Activated CD4-positive, alpha-beta T cell treated with anti-CD3 and anti-CD28 coated beads for 48 hours (primary cell): ENCODE data around the gene CEL.
"Not testable (repeated sequence)": the region's sequence is repeated elsewhere in the genome, so short reads cannot be mapped to it uniquely, and the experiment has no call there.

Experiments
- DNase-seq: peaks from one replicate; pipeline ENCODE4 v3.0.0-alpha.2; 2020

The CEL gene

DNA sequence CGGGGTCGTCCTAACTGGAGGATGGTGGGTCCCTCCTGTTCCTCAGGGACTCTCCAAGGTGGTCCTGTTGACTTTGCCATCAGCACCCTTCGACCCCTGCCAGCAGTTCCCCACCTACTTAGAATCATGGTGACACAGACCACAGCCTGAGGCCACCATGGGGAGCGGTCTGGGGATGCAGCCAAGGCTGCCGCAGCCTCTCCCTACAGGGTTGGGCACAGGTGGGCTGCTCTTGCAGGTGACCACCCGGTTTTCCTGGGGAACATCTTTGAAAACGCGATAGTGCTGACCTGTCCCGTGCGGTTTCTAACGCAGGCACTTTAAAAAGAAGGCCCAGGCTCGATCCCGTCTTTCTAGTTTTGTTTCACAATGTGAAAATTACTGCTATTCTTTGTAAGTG lies 12.7 kb upstream of the CEL start:
- no peak for DNase-seq

DNA sequence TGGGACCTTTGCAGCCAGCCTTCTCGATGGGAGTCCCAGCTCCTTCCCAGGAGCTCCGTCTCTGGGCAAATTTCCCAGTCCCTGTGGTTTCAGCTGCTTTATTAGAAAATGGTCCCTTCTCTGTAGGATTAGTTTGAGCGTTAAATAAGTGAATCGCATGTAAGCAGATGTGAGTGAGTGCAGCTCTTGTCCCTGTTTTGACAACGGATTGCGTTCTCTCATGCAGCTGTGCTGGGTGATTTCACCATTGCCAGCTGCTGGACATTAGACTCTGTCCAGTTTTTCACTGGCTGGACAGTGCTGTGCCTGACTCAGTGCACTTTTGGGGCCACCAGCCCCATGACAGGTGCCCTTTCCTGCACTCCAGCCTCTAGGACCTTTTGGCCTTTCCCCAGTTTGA lies 11.6 kb upstream of the CEL start:
- no peak for DNase-seq

DNA sequence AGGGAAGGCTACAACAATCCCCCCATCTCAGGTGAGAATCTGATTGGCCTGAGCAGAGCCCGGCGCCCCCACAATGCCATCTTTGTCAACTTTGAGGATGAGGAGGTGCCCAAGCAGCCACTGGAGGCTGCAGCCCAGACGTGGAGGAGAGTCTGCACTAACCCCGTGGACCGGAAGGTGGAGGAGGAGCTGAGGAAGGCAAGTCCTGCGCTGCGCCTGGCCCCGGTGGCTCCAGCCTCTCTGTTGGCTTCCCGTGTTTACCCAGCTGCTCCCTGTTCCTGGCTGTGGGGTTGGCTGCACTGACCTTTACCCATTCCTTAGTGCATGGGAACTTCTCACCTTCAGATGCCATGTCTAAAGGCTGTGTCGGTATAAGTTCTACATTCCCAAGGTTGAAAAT lies 11.0 kb upstream of the CEL start:
- no peak for DNase-seq

DNA sequence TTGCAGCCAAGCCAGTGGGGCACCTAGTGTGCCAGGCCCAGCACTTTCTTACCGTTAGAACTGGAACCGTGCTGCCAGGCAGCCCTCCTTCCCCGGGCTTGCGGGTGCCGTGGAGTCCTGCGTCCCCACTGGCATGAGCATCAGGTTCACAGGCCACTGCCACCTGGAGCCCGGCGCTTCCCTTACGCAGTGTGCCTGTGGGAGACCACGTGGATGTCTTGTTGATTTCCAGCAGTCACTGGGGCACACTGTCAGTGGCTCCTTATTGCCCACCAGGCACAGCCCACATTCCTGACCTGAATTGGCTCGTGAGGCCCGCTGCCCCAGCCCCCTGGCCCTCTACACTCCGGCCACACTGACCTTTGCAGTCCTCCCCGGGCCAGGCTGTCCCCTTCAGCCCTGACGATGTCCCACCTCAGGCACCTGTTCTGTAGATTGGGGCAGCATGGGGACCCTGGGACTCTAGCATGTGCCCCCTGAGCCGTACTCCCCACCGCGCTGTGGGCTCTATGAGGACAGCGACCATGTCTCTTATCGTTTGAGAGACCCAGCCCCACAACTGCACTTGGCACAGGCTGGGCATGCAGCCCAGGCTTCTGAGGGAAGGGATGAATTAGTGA lies 10.4 kb upstream of the CEL start:
- DNase-seq: no peak

DNA sequence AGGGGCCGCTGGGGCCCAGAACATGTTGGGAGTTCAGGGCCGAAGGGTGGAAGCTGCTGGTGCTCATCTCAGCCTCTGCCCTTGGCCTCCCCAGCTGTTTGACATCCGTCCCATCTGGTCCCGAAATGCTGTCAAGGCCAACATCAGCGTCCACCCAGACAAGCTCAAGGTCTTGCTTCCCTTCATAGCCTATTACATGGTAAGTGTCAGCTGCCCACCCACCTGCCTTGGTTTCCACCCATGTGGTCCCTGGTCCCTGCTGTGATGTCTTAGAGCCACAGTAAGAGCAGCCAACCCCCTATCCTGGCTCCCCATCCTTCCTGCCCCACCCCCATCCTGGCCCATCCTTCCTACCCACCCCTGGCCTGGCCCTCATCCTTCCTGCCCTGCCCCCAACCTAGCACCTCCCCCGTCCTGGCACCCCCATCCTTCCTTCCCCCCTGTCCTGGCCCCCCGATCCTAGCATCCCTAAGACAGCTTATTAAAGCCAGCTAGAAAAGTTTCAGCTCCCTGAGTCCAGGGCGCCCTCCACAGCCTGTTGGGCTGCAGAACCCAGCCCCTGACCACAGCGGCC lies 9.7 kb upstream of the CEL start:
- no peak for DNase-seq

DNA sequence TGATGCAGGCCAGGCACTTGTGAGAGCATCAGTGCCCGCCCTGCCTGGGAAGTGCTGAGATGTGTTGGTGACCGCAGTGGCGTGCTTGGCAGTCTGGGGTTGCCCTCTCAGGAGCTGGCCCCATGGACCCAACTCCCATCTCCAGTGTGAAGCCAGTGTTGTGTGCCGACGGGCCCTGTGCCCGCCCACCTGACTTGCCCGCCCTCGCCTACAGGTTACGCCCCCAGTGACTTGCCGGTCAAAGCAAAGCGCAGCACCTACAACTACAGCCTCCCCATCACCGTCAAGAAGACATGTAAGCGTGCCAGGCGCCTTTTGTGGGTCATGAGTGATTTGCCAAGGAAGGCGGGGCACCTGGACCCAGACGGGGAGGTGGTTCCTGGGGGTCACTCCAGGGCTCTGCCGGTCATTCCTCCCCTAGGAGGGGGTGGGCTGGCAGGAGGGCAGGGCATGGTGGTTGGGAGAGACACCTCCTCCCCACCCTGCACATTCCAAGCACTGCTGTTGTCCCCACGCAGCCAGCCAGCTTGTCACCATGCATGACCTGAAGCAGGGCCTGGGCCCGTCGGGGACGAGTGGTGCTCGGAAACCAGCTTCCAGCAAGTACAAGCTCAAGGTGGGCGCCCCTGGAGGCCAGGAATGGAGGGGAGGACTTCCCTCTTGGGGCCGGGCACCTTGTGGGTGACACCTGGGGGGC lies 7.4 kb upstream of the CEL start:
- DNase-seq: no peak

DNA sequence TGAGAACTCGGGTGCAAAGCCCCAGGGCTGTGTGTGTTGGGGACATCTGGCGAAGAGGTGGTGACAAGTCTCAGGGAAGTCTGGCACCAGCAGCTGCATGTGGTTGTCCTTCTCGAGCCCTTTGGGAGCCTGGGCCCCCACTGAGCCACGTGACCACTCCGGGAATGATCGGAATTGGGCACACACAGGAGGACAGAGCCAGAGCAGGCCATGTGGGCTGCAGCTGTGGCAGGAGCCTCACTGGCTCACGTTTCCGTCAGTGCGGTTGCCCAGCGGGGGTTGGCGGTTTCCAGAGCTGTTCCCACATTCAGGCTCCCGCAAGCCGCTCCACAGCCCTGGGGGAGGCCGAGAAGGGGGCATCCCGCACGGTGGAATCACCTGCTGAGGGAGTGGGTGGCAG lies 6.8 kb upstream of the CEL start:
- no peak for DNase-seq

DNA sequence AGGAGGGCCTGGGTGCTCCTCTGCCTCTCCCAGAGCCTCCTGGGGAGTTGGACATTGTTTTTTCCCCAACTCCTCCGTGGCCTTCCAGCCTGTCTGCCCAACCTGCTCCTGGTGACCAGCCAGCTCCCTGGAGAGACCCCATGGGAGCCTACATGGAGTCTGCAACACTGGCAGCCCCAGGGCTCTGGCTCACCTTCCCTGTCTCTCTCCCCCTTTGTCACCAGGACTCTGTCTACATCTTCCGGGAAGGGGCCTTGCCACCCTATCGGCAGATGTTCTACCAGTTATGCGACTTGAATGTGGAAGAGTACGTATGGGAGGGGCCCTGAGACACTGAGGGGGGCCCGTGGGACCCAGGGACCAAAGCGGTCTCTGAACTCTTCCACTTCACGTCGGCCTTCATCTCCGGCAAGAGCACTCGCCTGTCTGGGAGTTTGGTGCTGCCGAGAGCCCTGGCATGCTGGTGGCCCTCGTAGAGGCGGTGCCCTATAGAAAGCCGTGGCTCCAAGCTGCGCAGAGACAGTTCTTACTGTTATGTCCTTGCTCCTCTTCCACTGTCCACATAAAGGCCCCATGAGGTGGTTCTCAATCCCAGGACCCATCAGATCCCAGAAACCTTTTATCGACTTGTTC lies 5.9 kb upstream of the CEL start:
- no peak for DNase-seq

DNA sequence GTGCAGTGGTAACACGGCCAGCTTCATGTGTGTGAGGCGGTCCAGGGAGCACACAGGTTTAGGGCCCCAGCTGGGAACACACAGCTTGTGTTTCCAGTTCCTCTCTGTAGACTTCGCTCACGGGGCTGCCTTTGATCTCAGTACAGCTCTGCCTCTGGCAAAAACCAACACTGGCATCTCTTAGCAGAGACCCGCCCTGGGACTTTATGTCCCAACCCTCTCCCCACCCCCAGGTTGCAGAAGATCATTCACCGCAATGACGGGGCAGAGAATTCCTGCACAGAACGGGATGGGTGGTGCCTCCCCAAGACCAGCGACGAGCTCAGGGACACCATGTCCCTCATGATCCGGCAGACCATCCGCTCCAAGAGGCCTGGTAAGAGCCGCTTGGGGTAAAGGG lies 5.2 kb upstream of the CEL start:
- no peak for DNase-seq

DNA sequence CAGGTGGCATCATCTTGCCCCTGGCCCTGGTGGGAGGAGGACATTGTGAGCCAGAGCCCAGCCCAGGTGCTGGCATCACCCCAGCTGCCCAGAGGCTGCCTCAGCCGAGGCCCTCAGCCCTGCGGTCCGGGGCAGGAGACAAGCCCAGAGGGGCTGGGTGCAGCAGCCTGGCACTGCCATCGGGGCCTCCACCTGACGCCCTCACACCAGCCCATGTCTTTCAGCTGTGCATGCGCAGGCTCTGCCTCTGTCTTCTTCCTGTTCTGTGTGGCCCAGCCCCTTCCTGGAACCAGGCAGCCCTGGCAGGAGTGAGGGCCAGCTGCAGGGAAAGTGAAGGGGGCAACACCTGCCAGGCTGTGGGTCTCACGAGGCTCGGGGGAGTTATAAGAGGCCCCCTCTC lies 4.8 kb upstream of the CEL start:
- DNase-seq: no peak

DNA sequence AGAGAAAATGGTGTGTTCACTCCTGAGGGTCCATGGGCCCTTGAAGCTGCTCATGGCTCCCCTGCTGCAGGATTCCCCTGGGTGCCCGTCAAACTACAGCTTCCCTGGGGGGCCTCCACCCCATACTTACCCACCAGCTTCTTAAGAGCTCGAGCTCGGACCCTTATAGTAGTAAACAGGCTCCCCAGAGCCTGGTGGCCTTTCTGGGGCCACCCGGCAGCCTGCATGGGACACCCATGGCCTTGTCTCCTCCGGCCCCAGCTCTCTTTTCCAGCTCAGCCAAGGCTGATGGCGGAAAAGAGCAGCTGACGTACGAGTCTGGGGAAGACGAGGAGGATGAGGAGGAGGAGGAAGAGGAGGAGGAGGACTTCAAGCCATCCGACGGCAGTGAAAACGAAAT lies 4.2 kb upstream of the CEL start:
- no peak for DNase-seq

DNA sequence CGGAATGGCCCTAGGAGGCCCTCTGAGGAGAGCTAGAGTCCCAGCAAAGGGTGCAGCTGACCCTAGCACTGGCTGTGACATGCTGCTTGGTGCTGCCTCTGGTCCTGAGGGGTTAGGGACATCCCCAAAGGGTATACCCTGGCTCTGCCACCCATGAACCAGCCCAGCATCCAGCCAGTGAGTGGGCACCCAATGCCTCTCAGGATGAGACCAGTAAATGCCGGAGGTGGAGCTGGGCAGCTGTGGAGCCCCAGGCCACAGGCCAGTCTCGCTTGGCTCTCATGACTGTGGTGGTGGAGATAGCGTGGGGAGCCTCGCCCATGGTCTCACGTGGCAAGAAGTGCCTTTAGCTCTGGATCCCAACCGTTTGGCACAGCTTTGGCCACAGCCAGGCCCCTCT lies 3.7 kb upstream of the CEL start:
- no peak for DNase-seq

DNA sequence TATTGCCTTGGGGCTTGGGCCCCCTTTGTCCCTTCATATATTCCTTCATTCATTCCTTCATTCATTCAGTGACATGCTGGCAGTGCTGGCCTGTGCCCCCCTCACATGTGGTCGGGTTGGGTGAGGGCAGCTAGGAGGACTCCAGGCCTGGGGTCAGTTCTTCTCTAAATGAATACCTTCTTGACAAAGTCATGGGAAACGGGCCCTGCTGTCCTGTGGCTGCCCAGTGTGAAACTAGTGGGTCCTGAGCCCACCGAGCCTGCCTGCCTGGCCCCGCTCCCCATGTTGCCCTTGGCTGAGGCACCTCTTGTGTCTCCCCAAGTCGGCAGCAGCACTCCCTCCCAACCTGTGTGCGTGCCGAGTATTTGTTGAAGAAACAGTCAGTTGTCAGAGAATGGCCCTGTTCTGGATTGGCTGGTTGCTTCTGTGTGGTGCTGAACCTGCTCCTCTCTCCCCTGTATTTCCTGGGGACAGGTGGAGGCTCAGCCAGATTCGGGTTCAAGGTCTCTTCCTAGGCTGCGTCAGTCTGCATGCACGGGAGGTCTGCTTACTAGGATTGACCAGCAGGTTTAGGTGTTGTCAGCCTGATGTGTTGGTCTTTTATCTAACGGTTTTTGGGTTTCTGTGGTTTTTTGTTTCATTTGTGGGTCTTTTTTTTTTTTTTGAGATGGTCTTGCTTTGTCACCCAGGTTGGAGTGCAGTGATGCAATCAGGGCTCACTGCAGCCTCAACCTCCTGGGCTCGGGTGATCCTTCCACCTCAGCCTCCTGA lies 3.0 kb upstream of the CEL start:
- peak; percentile 23 for DNase-seq

DNA sequence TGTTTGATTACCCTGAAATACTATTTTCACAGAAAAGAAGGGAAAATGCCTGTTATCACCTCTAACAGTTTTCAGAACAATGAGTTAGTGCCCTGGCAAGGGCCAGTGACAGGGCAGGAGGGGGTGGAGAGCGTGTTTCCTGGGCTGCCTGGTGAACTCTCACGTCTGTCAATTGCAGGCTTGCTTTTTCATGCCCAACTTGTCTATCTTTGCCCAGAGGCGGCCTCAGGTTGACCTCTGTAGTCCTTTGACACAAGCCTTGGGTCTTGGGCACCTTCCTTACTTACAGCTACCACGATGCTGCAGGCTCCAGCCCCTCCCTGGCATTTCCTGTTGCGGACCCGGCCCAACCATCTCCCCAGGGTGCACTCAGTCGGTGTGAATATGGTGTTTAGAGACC lies 2.2 kb upstream of the CEL start:
- DNase-seq: no peak

DNA sequence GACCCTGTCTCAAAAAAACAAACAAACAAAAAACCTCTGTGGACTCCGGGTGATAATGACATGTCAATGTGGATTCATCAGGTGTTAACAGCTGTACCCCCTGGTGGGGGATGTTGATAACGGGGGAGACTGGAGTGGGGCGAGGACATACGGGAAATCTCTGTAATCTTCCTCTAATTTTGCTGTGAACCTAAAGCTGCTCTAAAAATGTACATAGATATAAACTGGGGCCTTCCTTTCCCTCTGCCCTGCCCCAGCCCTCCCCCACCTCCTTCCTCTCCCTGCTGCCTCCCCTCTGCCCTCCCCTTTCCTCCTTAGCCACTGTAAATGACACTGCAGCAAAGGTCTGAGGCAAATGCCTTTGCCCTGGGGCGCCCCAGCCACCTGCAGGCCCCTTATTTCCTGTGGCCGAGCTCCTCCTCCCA lies 1.4 kb upstream of the CEL start:
- DNase-seq: no peak

DNA sequence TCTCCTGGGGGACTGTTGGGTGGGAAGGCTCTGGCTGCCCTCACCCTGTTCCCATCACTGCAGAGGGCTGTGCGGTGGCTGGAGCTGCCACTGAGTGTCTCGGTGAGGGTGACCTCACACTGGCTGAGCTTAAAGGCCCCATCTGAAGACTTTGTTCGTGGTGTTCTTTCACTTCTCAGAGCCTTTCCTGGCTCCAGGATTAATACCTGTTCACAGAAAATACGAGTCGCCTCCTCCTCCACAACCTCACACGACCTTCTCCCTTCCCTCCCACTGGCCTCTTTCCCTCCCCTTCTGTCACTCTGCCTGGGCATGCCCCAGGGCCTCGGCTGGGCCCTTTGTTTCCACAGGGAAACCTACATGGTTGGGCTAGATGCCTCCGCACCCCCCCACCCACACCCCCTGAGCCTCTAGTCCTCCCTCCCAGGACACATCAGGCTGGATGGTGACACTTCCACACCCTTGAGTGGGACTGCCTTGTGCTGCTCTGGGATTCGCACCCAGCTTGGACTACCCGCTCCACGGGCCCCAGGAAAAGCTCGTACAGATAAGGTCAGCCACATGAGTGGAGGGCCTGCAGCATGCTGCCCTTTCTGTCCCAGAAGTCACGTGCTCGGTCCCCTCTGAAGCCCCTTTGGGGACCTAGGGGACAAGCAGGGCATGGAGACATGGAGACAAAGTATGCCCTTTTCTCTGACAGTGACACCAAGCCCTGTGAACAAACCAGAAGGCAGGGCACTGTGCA lies 590 bp upstream of the CEL start:
- DNase-seq: not testable (repeated sequence)

DNA sequence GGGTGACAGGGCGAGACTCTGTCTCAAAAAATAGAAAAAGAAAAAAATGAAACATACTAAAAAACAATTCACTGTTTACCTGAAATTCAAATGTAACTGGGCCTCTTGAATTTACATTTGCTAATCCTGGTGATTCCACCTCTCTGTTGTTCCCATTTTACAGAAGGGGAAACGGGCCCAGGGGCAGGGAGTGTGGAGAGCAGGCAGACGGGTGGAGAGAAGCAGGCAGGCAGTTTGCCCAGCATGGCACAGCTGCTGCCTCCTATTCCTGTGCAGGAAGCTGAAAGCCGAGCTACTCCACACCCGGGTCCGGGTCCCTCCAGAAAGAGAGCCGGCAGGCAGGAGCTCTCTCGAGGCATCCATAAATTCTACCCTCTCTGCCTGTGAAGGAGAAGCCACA lies 788 bp downstream of the CEL start:
- not testable (repeated sequence) for DNase-seq

DNA sequence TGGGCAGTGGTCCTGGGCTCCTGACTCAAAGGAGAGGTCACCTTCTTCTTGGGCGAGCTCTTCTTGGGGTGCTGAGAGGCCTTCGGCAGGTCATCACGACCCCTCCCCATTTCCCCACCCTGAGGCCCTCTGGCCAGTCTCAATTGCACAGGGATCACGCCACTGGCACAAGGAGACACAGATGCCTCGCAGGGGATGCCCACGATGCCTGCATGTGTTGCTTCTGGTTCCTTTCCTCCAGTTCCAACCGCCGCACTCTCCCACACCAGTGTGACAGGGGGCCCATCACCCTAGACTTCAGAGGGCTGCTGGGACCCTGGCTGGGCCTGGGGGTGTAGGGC lies 1.3 kb downstream of the CEL start:
- DNase-seq: no peak

DNA sequence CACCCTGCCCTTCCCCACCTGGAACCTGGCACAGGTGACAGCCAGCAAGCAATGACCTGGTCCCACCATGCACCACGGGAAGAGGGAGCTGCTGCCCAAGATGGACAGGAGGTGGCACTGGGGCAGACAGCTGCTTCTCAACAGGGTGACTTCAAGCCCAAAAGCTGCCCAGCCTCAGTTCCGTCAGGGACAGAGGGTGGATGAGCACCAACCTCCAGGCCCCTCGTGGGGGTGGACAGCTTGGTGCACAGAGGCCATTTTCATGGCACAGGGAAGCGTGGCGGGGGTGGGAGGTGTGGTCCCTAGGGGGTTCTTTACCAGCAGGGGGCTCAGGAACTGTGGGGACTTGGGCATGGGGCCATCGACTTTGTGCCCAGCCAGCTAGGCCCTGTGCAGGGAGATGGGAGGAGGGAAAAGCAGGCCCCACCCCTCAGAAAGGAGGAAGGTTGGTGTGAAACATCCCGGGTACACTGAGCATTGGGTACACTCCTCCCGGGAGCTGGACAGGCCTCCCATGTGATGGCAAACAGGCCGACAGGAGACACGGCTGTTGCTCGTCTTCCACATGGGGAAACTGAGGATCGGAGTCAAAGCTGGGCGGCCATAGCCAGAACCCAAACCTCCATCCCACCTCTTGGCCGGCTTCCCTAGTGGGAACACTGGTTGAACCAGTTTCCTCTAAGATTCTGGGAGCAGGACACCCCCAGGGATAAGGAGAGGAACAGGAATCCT lies 1.9 kb downstream of the CEL start:
- DNase-seq: no peak

DNA sequence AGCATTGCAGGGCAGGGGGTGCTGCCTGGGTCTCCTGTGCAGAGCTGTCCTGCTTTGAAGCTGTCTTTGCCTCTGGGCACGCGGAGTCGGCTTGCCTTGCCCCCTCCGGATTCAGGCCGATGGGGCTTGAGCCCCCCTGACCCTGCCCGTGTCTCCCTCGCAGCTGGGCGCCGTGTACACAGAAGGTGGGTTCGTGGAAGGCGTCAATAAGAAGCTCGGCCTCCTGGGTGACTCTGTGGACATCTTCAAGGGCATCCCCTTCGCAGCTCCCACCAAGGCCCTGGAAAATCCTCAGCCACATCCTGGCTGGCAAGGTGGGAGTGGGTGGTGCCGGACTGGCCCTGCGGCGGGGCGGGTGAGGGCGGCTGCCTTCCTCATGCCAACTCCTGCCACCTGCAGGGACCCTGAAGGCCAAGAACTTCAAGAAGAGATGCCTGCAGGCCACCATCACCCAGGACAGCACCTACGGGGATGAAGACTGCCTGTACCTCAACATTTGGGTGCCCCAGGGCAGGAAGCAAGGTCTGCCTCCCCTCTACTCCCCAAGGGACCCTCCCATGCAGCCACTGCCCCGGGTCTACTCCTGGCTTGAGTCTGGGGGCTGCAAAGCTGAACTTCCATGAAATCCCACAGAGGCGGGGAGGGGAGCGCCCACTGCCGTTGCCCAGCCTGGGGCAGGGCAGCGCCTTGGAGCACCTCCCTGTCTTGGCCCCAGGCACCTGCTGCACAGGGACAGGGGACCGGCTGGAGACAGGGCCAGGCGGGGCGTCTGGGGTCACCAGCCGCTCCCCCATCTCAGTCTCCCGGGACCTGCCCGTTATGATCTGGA lies 2.7 kb downstream of the CEL start:
- DNase-seq: no peak

DNA sequence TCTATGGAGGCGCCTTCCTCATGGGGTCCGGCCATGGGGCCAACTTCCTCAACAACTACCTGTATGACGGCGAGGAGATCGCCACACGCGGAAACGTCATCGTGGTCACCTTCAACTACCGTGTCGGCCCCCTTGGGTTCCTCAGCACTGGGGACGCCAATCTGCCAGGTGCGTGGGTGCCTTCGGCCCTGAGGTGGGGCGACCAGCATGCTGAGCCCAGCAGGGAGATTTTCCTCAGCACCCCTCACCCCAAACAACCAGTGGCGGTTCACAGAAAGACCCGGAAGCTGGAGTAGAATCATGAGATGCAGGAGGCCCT lies 3.2 kb downstream of the CEL start:
- DNase-seq: no peak
